ENCODE results near the gene PCDHA8.
"Not testable (repeated sequence)": the region's sequence is repeated elsewhere in the genome, so short reads cannot be mapped to it uniquely, and the experiment has no call there.

The PCDHA8 gene

DNA sequence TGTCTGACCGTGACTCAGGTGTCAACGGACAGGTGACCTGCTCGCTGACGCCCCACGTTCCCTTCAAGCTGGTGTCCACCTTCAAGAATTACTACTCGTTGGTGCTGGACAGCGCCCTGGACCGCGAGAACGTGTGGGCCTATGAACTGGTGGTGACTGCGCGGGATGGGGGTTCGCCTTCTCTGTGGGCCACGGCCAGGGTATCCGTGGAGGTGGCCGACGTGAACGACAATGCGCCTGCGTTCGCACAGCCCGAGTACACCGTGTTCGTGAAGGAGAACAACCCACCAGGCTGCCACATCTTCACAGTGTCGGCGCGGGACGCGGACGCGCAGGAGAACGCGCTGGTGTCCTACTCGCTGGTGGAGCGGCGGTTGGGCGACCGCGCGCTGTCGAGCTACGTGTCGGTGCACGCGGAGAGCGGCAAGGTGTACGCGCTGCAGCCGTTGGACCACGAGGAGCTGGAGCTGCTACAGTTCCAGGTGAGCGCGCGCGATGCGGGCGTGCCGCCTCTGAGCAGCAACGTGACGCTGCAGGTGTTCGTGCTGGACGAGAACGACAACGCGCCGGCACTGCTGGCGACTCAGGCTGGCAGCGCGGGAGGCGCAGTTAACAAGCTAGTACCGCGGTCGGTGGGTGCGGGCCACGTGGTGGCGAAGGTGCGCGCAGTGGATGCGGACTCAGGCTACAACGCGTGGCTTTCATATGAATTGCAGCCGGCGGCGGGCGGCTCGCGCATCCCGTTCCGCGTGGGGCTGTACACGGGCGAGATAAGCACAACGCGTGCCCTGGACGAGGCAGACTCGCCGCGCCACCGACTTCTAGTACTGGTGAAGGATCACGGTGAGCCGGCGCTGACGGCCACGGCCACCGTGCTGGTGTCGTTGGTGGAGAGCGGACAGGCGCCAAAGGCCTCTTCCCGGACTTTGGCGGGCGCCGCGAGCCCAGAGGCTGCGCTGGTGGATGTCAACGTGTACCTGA is 29.5 kb downstream of the PCDHA8 start:
- DNase-seq (ENCODE audit: low read depth) = no peak

GRCh38 chr5:140875085-140876065 is 34.4 kb downstream of the PCDHA8 start, which contains the start of gene PCDHA12:
TSS of gene PCDHA12 (plus strand) at chr5:140875308. CDS start at chr5:140875473, 165 bp downstream.
- no peak for DNase-seq (ENCODE audit: low read depth)

DNA sequence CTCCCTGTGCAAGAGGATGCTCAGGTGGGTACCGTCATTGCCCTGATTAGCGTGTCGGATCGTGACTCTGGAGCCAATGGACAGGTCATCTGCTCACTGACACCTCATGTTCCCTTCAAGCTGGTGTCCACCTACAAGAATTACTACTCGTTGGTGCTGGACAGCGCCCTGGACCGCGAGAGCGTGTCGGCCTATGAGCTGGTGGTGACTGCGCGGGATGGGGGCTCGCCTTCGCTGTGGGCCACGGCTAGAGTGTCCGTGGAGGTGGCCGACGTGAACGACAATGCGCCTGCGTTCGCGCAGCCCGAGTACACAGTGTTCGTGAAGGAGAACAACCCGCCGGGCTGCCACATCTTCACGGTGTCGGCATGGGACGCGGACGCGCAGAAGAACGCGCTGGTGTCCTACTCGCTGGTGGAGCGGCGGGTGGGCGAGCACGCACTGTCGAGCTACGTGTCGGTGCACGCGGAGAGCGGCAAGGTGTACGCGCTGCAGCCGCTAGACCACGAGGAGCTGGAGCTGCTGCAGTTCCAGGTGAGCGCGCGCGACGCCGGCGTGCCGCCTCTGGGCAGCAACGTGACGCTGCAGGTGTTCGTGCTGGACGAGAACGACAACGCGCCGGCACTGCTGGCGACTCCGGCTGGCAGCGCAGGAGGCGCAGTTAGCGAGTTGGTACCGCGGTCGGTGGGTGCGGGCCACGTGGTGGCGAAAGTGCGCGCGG is 35.7 kb downstream of the PCDHA8 start:
- not testable (repeated sequence) for DNase-seq (ENCODE audit: low read depth)

DNA sequence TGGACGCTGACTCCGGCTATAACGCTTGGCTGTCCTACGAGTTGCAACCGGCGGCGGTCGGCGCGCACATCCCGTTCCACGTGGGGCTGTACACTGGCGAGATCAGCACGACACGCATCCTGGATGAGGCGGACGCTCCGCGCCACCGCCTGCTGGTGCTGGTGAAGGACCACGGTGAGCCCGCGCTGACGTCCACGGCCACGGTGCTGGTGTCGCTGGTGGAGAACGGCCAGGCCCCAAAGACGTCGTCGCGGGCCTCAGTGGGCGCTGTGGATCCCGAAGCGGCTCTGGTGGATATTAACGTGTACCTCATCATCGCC is 36.2 kb downstream of the PCDHA8 start:
- DNase-seq (ENCODE audit: low read depth) = no peak

GRCh38 chr5:140881889-140882590 is 41.1 kb downstream of the PCDHA8 start, which contains the start of gene PCDHA13:
TSS of gene PCDHA13 (plus strand) at chr5:140882124. CDS start at chr5:140882269, 145 bp downstream.
- DNase-seq (ENCODE audit: low read depth) = no peak

DNA sequence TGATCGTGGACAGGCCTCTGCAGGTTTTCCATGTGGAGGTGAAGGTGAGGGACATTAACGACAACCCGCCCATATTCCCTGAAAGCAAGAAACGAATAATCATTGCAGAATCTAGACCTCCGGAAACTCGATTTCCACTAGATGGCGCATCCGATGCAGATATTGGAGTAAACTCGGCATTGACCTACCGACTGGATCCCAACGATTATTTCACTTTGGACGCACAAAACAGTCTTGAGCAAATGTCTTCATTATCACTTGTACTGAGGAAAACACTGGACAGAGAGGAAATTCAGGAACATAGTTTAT is 41.6 kb downstream of the PCDHA8 start:
- DNase-seq (ENCODE audit: low read depth) = no peak

DNA sequence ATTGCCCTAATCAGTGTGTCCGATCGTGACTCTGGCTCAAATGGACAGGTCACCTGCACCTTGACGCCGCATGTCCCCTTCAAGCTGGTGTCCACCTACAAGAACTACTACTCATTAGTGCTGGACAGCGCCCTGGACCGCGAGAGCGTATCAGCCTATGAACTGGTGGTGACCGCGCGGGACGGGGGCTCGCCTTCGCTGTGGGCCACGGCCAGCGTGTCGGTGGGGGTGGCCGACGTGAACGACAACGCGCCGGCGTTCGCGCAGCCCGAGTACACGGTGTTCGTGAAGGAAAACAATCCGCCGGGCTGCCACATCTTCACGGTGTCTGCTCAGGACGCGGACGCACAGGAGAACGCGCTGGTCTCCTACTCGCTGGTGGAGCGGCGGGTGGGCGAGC is 42.4 kb downstream of the PCDHA8 start:
- DNase-seq (ENCODE audit: low read depth) = no peak

- no peak for DNase-seq (ENCODE audit: low read depth)
Measured at GRCh38 chr5:140883927-140884697, 43.1 kb downstream of the PCDHA8 start.

Data from stimulated activated CD8-positive, alpha-beta memory T cell treated with anti-CD3 and anti-CD28 coated beads, Interleukin-4, amount 100 ng/mL, for 24 hours (primary cell).